Inflammatory macrophage treated with lipopolysaccharide for 4 hours (primary cell): Measurements from ENCODE around the gene SLC19A1.
A peak's percentile ranks its signal among the peaks of the same experiment; 100 is the strongest.

Experiments
- DNase-seq: peaks from one replicate; pipeline ENCODE4 v3.0.0-alpha.2; 2020

SLC19A1 gene

GRCh38 chr21:45542242-45542666, at the start of gene SLC19A1:
SLC19A1 (minus strand) TSS chr21:45542440; CDS start chr21:45537959, 4,481 bp downstream.
- peak; percentile 66 for DNase-seq

GRCh38 chr21:45591619-45592207, 49.5 kb upstream of the SLC19A1 start:
- no peak for DNase-seq

GRCh38 chr21:45590726-45591618, 48.7 kb upstream of the SLC19A1 start:
- peak; percentile 76 for DNase-seq

GRCh38 chr21:45590246-45590725, 48.0 kb upstream of the SLC19A1 start:
- peak; percentile 54 for DNase-seq

DNA sequence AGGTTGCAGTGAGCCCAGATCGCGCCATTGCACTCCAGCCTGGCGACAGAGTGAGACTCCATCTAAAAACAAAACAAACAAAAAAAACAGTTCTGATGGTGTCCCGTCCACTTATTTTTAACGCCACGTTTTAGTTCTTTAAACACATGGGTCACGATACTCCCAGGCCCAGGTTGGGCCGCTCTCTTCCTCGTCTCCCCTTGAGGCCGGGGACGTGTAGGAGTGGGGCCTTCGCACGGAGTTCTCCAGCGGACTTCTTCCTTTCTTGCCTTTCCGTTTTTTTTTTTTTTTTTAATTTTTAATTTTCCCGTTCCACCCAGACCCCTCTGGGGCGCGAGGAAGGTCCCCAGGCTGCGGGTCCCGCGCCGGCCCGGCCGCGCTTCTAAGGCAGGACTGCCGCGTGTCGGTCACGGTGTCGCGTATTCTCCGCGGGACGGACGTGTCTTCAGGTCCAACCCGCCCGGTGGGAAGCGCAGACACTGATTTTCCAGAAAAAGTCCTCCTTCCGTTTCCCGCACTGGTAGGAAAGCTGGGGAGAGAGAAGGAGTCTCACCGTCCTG, 47.5 kb upstream of the SLC19A1 start:
- DNase-seq, result no peak

GRCh38 chr21:45588871-45589491, 46.7 kb upstream of the SLC19A1 start:
- DNase-seq, result no peak

DNA sequence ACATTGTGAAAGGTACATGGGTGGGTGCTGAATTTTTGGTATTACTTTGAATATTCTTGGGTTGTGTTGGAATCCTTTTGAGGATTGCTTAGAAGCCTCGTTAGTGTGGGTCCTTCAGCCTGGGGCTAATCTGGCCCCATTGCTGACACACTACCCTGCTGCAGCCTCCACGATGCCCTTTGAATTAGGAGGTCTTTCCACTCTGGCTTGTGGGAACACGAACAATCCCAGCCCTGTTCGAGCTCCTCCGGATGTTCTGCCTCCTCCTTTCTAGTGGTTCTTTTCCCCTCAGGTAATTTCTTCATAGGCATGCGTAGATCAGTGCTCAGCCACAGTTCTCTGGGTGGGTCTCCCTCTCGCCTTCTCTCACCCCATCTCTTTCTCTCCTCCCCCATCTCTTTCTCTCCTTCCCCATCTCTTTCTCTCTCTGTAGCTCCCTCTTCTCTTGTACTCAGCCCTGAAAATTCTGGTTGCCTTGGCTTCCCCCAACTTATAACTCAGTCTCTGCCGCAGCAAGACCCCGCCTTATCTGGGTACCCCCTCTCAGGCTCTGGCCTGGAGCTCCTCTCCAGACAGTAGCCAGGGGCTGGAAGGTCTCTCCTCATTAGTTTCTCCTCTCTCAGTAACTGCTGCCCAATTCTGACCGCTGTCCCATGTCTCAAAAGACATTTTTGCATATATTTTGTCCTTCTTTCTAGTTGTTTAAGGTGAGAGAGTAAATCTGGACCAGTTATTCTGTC, 46.0 kb upstream of the SLC19A1 start:
- no peak for DNase-seq

DNA sequence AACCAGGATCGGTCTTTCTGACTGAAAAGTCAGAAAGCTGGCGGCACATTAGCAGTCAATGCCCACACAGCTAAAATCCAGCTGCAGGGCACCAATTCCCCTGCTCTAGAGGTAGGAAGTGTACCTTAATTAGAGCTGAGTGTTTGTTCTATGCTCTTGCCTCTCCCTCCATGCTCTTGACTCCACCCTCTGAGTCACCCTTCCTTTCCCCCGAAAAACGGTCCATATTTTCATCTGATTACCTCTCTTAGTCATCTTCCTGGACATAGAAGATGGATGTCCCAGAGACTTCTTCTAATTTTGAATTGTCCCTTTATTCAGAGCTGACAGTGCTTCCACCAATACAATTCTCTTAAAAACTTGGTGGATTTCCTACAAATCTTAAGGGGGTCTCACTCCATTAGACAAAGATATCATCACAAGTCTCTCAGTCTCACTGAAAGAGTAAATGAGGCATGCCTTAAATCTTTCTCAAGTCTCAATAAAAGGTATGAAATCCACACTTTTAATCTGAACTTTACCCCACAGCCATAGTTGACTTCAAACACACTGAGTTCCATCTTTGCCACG, 44.1 kb upstream of the SLC19A1 start:
- no peak for DNase-seq

GRCh38 chr21:45584786-45585185, 42.5 kb upstream of the SLC19A1 start:
- no peak for DNase-seq

DNA sequence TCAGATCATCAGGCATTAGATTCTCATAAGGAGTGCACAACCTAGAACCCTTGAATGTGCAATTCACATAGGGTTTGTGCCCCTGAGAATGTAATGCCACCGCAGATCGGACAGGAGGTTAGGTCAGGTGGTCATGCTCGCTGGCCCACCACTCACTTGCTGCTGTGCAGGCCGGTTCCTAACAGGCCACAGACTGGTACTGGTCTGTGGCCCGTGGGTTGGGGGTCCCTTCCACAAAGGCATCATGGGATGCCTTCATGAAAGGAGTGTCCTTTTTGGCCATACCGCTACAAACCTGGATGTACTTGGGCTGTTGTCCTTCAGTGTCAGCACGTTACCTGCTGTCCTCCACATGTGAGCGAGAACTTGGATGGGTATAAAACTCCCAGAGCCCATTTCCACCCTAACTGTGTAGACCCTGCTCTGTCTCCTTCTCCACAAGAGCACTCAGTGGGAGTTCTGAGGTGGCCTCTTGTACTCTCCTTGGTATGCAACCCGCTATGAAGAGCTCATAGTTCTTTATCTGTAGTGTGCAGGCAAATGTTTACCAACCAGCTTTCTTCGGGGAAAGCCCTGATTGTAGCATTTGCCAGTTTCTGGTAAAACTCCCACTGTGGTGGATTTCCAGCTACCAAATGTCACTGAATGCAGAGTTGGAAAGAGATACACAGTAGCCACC, 41.7 kb upstream of the SLC19A1 start:
- no peak for DNase-seq

DNA sequence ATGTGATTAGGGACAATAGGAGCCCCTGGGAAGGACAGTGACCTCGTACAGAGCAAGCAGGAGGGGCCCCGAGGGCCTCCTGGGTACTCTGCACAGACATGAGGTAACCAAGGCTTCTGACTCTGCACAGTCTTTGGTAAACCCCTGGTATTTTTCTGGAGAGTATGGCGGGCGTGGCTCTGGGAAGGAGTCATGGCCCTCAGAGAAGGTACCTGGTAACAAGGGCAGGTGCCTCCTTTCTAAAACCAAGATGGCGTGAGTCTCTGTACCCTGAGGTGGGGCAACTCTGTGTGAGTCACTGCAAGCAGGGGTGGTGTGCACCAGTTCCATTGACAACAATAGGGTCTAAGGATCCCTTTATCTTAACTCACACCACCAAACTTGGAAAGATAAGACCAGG, 39.9 kb upstream of the SLC19A1 start:
- DNase-seq, result no peak

- DNase-seq, result no peak
Measured at GRCh38 chr21:45581322-45581712, 39.1 kb upstream of the SLC19A1 start.

DNA sequence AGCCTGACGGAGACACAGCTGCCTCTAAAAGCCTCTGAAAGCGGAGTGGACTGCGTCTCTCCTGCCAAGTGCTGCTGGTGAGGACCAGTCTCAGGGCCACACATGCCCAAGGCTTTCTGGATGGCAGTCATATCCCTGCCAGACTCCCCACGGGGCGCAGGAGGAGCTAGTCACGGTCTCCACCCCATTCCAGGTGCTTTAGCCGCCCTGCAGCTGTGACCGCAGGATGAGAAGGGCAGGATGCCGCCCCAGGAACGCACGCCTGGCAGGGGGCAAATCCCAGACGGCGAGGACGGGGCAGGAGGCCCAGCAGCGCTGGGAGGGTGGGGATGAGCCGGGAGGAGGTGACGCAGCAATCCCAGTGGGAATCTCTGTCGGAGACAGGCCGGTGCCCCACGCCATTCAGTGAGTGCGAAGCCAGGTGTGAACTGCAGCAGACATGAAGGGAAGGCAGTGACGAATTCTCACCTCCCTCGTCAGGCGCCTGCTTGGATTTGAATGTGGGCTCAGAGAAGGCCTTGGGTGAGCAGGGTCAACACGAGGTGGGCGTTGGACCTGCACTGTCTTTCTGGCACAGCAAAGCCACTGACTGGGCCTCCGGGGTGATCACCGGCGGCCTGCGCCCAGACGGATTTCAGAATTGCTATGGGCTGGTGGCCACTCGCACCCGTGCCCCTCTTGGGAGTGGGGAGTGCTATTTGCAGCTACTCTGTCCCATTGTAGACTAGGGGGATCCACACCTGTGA, 38.5 kb upstream of the SLC19A1 start:
- DNase-seq, result no peak

GRCh38 chr21:45580181-45580575, 37.9 kb upstream of the SLC19A1 start:
- no peak for DNase-seq

DNA sequence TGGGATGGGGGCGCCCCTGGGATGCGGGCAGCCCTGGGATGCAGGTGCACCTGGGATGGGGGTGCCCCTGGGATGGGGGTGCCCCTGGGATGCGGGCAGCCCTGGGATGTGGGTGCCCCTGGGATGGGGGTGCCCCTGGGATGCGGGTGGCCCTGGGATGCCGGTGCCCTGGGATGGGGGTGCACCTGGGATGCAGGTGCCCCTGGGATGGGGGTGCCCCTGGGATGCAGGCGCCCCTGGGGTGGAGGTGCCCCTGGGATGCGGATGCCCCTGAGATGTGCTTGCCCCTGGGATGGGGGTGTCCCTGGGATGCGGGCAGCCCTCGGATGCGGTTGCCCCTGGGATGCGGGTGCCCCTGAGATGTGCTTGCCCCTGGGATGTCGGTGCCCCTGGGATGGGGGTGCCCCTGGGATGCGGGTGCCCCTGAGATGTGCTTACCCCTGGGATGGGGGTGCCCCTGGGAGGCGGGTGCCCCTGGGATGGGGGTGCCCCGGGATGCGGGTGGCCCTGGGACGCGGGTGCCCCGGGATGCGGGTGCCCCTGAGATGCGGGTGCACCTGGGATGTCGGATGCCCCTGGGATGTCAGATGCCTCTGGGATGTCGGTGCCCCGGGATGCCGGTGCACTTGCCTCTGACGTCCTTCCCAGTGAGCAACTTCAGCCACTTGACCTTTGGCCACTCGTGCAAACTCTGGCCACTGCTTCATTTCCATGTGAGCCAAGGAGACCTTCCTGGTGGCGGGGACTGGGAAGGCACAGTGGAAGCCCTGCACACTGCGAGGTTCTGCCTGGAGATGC, 37.3 kb upstream of the SLC19A1 start:
- DNase-seq, result no peak

GRCh38 chr21:45578811-45579381, 36.7 kb upstream of the SLC19A1 start:
- DNase-seq, result no peak

DNA sequence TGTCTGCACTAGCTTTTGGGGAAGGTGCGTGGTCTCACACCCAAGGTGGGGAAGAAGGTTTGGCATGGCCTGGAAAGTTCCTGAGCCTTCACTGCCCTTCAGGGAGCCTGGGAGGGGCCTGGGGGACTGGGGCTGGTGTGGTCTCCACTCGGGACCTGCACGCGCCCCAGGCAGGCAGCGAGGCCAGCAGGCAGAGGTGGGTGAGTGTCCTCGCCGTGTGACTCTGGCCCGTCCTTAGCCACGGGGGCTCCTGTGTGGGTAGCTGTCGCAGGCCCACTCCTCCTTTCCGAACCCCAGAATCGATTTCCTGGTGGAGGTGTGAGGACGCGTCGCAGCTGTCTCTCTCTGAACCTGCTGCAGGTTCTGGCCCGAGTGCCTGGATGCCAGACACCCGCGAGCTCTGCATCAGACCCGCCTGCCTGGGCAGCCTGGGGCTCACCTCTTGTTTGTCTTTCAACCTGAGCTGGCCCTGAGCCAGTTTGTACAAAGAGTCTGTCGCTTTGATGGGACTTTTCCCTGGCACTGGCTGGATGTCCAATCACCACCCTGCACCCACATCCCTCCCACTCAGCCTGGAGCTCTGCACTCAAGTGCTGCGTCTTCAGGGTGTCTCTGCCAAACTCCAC, 36.0 kb upstream of the SLC19A1 start:
- DNase-seq, result no peak

DNA sequence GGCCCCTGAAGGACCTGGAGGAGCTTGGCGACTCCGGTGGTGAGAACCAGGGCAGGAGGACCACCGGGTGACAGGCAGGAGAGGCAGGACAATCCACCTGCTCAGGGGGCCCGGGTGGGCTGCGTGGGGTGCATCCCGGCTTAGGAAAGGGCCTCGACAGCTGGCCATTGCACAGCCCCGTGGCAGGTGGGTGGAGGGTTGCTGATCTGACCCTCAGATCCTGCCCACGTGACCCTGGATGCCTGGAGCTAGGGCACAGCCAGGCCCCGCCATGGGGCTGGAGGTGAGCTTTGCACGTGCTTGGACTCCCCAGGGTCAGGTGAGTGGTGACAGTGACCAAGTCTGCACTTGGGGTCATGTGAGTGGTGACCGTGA, 35.5 kb upstream of the SLC19A1 start:
- no peak for DNase-seq
